RWPE1 (cell line): Measurements from ENCODE around the gene PIGM.

Experiments used
- CTCF ChIA-PET: fragments of 350-600 bp; sonication (Branson Sonifier 250); formaldehyde crosslinking; extraction: SDS; loops from one replicate; lab custom pipeline; 2021; lab: Yijun Ruan, JAX
- POLR2A ChIA-PET: fragments of 400-600 bp; formaldehyde crosslinking; extraction: SDS; loops from one replicate; lab custom pipeline; 2020; ENCODE audit warnings: antibody characterized with exemption; ENCODE audit not compliant: low non-redundant PET; lab: Yijun Ruan, JAX
- DNase-seq: peaks from one replicate; pipeline ENCODE4 v3.0.0; 2012; ENCODE audit warnings: low spot score
- H3K27ac ChIP-seq: fragments of 450-650 bp; 2 replicates; pipeline ENCODE4 v1.5.1; 2017
- TF ChIP-seq, protein P1 (sequence below): fragments of 450-650 bp; conservative IDR thresholded peaks from 2 replicates; pipeline ENCODE4 v1.5.1; 2017; ENCODE audit warnings: low read depth, mild to moderate bottlenecking

Gene PIGM

DNA sequence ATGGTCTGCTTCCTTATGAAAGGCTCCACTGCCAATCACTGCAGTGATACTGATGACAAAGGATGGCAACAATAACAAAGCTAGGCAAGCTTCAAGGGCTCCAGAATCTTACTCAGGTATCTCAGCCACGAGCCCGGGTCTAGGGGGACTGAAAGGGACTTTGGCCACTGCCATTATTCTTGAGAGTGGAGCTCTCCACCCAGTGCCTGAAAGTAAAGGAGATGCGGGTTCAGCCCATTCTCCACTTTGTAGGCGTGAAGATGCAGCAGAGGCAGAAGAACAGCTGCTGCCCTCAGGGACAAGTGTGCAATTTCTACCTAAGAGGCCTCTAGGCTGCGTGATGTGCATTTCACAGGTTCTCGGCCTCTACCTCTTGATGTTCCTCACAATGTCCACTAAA lies 46.3 kb downstream of the PIGM start:
- H3K27ac ChIP-seq, result no peak overlapping the region
- TF ChIP-seq, protein P1, sequence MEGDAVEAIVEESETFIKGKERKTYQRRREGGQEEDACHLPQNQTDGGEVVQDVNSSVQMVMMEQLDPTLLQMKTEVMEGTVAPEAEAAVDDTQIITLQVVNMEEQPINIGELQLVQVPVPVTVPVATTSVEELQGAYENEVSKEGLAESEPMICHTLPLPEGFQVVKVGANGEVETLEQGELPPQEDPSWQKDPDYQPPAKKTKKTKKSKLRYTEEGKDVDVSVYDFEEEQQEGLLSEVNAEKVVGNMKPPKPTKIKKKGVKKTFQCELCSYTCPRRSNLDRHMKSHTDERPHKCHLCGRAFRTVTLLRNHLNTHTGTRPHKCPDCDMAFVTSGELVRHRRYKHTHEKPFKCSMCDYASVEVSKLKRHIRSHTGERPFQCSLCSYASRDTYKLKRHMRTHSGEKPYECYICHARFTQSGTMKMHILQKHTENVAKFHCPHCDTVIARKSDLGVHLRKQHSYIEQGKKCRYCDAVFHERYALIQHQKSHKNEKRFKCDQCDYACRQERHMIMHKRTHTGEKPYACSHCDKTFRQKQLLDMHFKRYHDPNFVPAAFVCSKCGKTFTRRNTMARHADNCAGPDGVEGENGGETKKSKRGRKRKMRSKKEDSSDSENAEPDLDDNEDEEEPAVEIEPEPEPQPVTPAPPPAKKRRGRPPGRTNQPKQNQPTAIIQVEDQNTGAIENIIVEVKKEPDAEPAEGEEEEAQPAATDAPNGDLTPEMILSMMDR, result no peak
- POLR2A ChIA-PET, result no interaction called here
- DNase-seq, result no peak
- CTCF ChIA-PET, result no interaction called here

DNA sequence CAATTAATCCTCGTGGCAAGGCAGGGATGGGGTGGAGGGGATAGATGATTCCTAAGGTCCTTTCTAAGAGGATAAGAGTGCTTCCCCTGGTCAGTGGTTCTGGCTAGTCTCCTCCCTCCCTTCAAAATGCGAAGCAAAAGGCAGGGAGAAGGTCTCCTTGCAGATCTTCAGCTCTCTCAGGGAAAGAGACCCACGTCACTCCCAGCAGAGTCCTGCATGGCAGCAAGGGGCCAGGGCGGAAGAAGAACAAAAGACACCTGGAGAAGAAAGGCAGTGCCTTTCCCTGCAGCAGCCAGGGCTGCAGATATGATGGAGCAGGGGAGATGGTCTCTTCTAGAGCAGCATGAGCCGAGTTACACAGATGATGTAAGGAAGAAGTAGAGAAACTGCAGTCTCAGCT lies 48.1 kb downstream of the PIGM start:
- ChIA-PET POLR2A (no interaction called here), CTCF (no interaction called here)
- no peak overlapping the region for H3K27ac ChIP-seq
- TF ChIP-seq, protein P1, result no peak
- DNase-seq, result no peak

DNA sequence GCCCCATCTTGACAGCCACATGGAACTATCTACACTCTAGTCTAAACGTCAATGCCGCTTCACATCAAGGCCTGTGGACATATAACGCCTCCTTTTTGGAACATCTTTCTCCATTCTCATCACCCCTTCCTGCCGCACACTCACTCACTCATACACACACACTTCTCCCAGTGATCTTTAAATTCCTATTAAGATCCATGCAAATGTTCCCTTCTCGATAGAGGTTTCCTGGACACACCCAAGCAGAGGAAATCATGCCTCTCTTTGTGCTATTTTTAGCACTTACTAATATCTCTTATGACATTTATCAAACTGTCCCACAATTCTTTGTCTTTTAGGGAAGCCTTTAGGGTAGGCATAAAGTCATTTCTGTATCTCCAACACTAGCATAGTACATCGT lies 49.5 kb downstream of the PIGM start:
- CTCF ChIA-PET, result interaction anchor here (0.7 to 1.5 kb wide), 2 partner anchors 25 to 32 kb away, joined by 3 read pairs; no protein-coding TSS in a partner anchor
- no peak for DNase-seq
- H3K27ac ChIP-seq, result no peak overlapping the region
- POLR2A ChIA-PET, result no interaction called here
- TF ChIP-seq, protein P1, result no peak

DNA sequence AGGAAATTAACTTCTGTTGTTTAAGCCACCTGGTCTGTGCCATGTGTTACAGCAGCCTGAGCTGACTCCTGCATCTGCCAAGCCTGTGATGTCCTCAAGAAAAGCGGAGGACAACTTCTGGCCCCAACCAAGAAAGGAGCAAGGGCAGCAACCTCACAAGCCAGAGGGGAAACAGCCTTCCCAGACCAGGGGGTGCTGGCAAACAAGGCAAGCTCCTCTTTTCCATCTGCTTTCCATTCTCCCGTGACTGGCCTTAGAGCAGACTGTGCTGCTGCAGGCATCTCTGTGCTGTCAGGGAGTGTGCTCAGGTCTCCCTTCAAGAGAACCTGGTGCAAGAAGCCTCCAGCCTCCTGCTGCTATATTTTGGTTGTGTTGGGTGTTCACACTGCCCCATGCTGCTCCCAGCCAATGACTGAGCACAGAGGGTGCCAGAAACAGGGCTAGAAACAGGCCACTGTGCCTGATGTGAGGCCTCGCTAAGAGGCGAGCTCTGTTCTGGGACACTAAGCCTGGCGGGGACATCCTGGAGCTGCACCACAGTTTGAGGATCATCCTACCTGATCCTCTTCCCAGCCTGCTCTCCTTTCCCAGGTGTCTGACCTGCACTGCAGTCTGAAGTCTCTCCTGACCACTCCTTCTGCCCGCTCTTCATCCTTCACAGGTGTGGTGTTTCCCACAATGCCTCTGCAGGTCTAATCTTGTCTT lies 50.3 kb downstream of the PIGM start:
- no peak for DNase-seq
- ChIA-PET CTCF (no interaction called here), POLR2A (no interaction called here)
- H3K27ac ChIP-seq, result no peak overlapping the region; the same call in 1 of the 2 replicates
- TF ChIP-seq, protein P1, result no peak

DNA sequence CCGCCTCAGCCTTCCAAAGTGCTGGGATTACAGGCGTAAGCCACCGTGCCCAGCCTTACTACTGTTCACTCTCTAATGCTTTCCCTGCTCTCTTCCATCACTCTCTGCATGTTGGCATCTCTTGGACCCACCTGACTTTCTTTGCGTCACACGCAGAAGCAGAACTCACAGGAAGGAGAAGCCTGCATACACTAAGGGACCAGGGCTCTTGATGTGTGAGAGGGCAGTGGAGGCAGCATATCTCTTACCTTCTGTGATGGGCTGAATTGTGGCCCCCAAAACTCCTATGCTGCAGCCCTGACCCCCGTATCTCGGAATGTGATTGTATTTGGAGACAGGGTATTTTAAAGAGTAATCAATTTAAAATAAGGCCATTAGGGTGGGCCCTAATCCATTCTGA lies 51.0 kb downstream of the PIGM start:
- CTCF ChIA-PET, result interaction anchor here (0.7 kb wide), 1 partner anchor 311 kb away, joined by 3 read pairs; no protein-coding TSS in a partner anchor
- no peak overlapping the region for H3K27ac ChIP-seq
- no peak for DNase-seq
- TF ChIP-seq, protein P1, result no peak
- POLR2A ChIA-PET, result no interaction called here

DNA sequence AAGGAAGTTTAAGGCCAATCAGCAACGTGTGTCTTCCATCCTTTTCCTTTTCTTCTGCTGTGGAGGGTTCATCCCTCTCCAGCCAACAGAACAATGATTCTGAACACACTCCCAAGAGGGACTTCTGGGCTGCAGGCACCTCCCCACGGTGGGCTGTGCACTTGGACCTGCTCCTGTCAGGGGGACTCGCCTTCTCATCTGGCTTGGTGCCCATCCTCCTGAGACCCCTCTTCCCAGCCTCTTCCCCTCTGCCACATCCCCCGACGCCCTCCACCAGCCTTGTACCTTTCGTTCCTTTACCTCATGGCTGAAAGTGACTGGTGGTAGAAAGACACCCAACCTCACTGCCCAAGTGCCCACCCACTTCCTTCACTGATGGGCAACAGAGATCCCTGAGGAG lies 51.7 kb downstream of the PIGM start:
- TF ChIP-seq, protein P1, result no peak
- ChIA-PET POLR2A (no interaction called here), CTCF (interaction anchor here (0.7 kb wide), 1 partner anchor 311 kb away, joined by 3 read pairs; no protein-coding TSS in a partner anchor)
- DNase-seq, result no peak
- no peak overlapping the region for H3K27ac ChIP-seq
